WTC11 (cell line): Measurements from ENCODE around the gene DYRK1A. TPM values are rescaled to one million over a fixed set of nuclear protein-coding genes. Genes with fewer than 3 reads are reported as not detected.

Source experiments
- ATAC-seq: fragments of 200-7000 bp; cut with Tn5 transposase; 2 replicates; pipeline ENCODE4 v1.10.0; 2021; ENCODE audit warnings: mild to moderate bottlenecking, moderate library complexity
- CTCF ChIA-PET: fragments of 300-600 bp; sonication (Branson Sonifier 250); formaldehyde crosslinking; loops from one replicate; lab custom pipeline; 2021; ENCODE audit warnings: antibody characterized with exemption; lab: Charles Lee
- POLR2A ChIA-PET: fragments of 350-600 bp; sonication (Branson Sonifier 250); formaldehyde crosslinking; loops from one replicate; lab custom pipeline; 2021; ENCODE audit warnings: antibody characterized with exemption; lab: Charles Lee
- DNase-seq: peaks from one replicate; pipeline ENCODE4 v3.0.0; 2021; ENCODE audit warnings: low spot score
- H3K27ac Mint-ChIP-seq: 2 replicates; pipeline ENCODE4 v1.8.0; 2021; ENCODE audit warnings: mixed read lengths
- H3K27me3 Mint-ChIP-seq: 2 replicates; pipeline ENCODE4 v1.8.0; 2021; ENCODE audit warnings: low read depth, mild to moderate bottlenecking, moderate library complexity, mixed read lengths
- H3K36me3 Mint-ChIP-seq: 2 replicates; pipeline ENCODE4 v1.8.0; 2021; ENCODE audit warnings: mixed read lengths
- H3K4me1 Mint-ChIP-seq: 2 replicates; pipeline ENCODE4 v1.8.0; 2022; ENCODE audit warnings: mixed read lengths
- H3K4me3 Mint-ChIP-seq: 2 replicates; pipeline ENCODE4 v1.8.0; 2021; ENCODE audit warnings: mild to moderate bottlenecking, moderate library complexity, mixed read lengths
- H3K9me3 Mint-ChIP-seq: 2 replicates; pipeline ENCODE4 v1.8.0; 2021; ENCODE audit warnings: mixed read lengths
- ATF2 ChIP-seq: sonication (generic); formaldehyde crosslinking; IDR thresholded peaks from 2 replicates; pipeline ENCODE4 v1.8.1; 2022; ENCODE audit warnings: low read depth, missing genetic modification reagents, borderline replicate concordance
- CREB1 ChIP-seq: sonication (generic); formaldehyde crosslinking; IDR thresholded peaks from 2 replicates; pipeline ENCODE4 v1.8.0; 2023; ENCODE audit warnings: mild to moderate bottlenecking, missing genetic modification reagents
- FOXK1 ChIP-seq: sonication (generic); formaldehyde crosslinking; IDR thresholded peaks from 2 replicates; pipeline ENCODE4 v1.8.0; 2022; ENCODE audit warnings: mild to moderate bottlenecking, moderate library complexity, missing genetic modification reagents
- FOXP1 ChIP-seq: sonication (generic); formaldehyde crosslinking; IDR thresholded peaks from 2 replicates; pipeline ENCODE4 v1.8.0; 2022; ENCODE audit warnings: missing genetic modification reagents, mild to moderate bottlenecking, moderate library complexity, borderline replicate concordance
- HMGXB4 ChIP-seq: sonication (generic); formaldehyde crosslinking; IDR thresholded peaks from 2 replicates; pipeline ENCODE4 v1.8.1; 2023; ENCODE audit warnings: mild to moderate bottlenecking, moderate library complexity, missing genetic modification reagents
- MXD4 ChIP-seq: fragments of 250-450 bp; sonication (Bioruptor Pico); IDR thresholded peaks from 2 replicates; pipeline ENCODE4 v1.8.0; 2021; ENCODE audit warnings: mild to moderate bottlenecking, moderate library complexity, borderline replicate concordance
- NFE2L1 ChIP-seq: sonication (generic); formaldehyde crosslinking; IDR thresholded peaks from 2 replicates; pipeline ENCODE4 v1.8.1; 2023; ENCODE audit warnings: missing genetic modification reagents
- NFYB ChIP-seq: sonication (generic); formaldehyde crosslinking; conservative IDR thresholded peaks from 2 replicates; pipeline ENCODE4 v1.8.0; 2022; ENCODE audit warnings: low read depth, missing genetic modification reagents
- OVOL2 ChIP-seq: fragments of 250-450 bp; sonication (Bioruptor Pico); IDR thresholded peaks from 2 replicates; pipeline ENCODE4 v1.9.0; 2021; ENCODE audit warnings: mild to moderate bottlenecking, borderline replicate concordance
- RELA ChIP-seq: sonication (generic); formaldehyde crosslinking; IDR thresholded peaks from 2 replicates; pipeline ENCODE4 v1.8.1; 2022; ENCODE audit warnings: missing genetic modification reagents, mild to moderate bottlenecking, borderline replicate concordance
- SMAD3 ChIP-seq: sonication (generic); formaldehyde crosslinking; IDR thresholded peaks from 2 replicates; pipeline ENCODE4 v1.8.0; 2022; ENCODE audit warnings: missing genetic modification reagents, mild to moderate bottlenecking, borderline replicate concordance
- SMAD4 ChIP-seq: sonication (generic); formaldehyde crosslinking; IDR thresholded peaks from 2 replicates; pipeline ENCODE4 v1.8.0; 2022; ENCODE audit warnings: mild to moderate bottlenecking, missing genetic modification reagents
- TP53 ChIP-seq: sonication (generic); formaldehyde crosslinking; IDR thresholded peaks from 2 replicates; pipeline ENCODE4 v1.8.1; 2023; ENCODE audit warnings: mild to moderate bottlenecking, missing genetic modification reagents
- ZNF219 ChIP-seq: sonication (generic); formaldehyde crosslinking; IDR thresholded peaks from 2 replicates; pipeline ENCODE4 v1.8.0; 2023; ENCODE audit warnings: missing genetic modification reagents, mild to moderate bottlenecking, borderline replicate concordance
- ZNF232 ChIP-seq: sonication (generic); formaldehyde crosslinking; IDR thresholded peaks from 2 replicates; pipeline ENCODE4 v1.8.0; 2022; ENCODE audit warnings: mild to moderate bottlenecking, missing genetic modification reagents
- ZNF423 ChIP-seq: fragments of 250-450 bp; sonication (Bioruptor Pico); IDR thresholded peaks from 2 replicates; pipeline ENCODE4 v2.1.2; 2022; ENCODE audit warnings: mild to moderate bottlenecking, moderate library complexity
- ZNF425 ChIP-seq: fragments of 250-450 bp; sonication (Bioruptor Pico); conservative IDR thresholded peaks from 2 replicates; pipeline ENCODE4 v1.9.0; 2021; ENCODE audit warnings: mild to moderate bottlenecking
- ZNF671 ChIP-seq: fragments of 250-450 bp; sonication (Bioruptor Pico); IDR thresholded peaks from 2 replicates; pipeline ENCODE4 v1.8.0; 2021; ENCODE audit warnings: mild to moderate bottlenecking
- total RNA-seq: library from RNA; stranded (reverse); gene quantifications from 3 replicates; pipeline ENCODE4 v1.2.3, GENCODE V29; 2021
- TF ChIP-seq, protein P1 (sequence below): sonication (generic); formaldehyde crosslinking; IDR thresholded peaks from 2 replicates; pipeline ENCODE4 v1.8.0; 2023; ENCODE audit warnings: missing genetic modification reagents
- TF ChIP-seq, protein P2 (sequence below): sonication (generic); formaldehyde crosslinking; IDR thresholded peaks from 2 replicates; pipeline ENCODE4 v1.8.1; 2023; ENCODE audit warnings: mild to moderate bottlenecking, missing genetic modification reagents
- TF ChIP-seq, protein P3 (sequence below): sonication (generic); formaldehyde crosslinking; IDR thresholded peaks from 2 replicates; pipeline ENCODE4 v1.8.0; 2022; ENCODE audit warnings: mild to moderate bottlenecking, missing genetic modification reagents

Gene DYRK1A
- total RNA-seq, 1 experiment from 2014 or later, result 56.5 TPM

DNA sequence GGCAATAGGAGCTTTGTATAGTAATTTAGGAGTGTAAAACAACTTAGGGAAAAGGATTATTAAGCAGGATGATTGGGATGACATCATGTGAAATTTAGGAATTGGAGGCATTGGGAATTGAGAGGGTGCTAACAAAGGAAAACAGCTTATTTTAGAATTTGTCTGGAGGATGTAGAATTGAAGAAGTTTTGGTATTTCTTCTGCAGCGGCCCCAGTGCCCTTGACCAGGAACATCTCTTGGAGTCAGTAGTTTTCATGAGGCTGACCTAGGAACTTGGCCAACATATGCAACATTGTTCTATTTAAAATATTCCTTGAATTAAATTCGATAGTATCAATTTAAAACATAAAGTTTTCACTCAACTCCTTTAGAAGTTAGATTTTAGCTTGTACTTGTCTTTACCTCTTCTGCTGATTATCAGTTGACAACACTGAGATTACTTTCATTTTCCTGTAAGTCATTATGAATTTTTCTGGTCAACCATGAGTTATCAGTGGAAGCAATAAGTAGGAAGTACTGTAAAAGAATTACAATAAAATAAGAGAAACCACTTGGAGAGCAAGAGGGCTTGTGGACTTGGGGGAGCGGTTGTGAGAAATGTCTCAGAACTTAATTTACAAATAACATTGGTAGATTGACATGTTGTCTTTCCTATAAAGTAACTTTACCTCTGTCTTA is 52.8 kb downstream of the DYRK1A start:
- no peak overlapping the region for H3K4me3 Mint-ChIP-seq
- H3K4me1 Mint-ChIP-seq, result peaks cover 64% of the 10 kb centered on the region
- no peaks in the 10 kb centered on the region for H3K27me3 Mint-ChIP-seq
- H3K9me3 Mint-ChIP-seq, result no peaks in the 10 kb centered on the region
- ATAC-seq (no peak), DNase-seq (no peak)
- TF ChIP-seq ZNF423 (no peak), CREB1 (CRISPR knock-in tag) (no peak), SMAD3 (no peak)
- TF ChIP-seq, protein P1, sequence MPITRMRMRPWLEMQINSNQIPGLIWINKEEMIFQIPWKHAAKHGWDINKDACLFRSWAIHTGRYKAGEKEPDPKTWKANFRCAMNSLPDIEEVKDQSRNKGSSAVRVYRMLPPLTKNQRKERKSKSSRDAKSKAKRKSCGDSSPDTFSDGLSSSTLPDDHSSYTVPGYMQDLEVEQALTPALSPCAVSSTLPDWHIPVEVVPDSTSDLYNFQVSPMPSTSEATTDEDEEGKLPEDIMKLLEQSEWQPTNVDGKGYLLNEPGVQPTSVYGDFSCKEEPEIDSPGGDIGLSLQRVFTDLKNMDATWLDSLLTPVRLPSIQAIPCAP (CRISPR knock-in tag), result no peak
- TF ChIP-seq, all 79 proteins: peak for 0
- POLR2A ChIA-PET, result interaction anchor here (0.8 kb wide), 1 partner anchor 11 kb away, joined by 3 read pairs; no protein-coding TSS in a partner anchor
- H3K36me3 Mint-ChIP-seq, result no peaks in the 10 kb centered on the region
- peak overlapping the region; percentile 51; the same call in 1 of the 2 replicates for H3K27ac Mint-ChIP-seq
- CTCF ChIA-PET, result no interaction called here

DNA sequence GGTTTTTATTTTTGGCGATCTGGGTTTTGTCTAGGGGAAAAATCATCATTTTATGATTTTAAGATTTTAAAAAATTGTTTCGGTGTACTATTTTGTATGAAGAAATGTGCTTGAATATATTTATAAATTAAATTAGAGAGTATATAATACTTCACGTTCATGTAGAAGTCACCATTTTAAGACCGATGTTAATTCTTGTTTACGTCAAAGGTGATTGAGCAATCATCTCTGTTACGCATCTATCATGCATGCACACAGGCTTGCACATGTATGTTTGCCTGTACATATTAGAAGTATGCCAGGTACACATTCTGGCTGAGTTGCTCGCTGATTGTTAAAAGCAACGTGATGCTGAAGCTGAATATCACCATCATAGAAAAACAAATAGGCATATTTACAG is 54.7 kb downstream of the DYRK1A start:
- POLR2A ChIA-PET, result no interaction called here
- H3K4me1 Mint-ChIP-seq, result peaks cover 49% of the 10 kb centered on the region
- CTCF ChIA-PET, result no interaction called here
- DNase-seq (no peak), ATAC-seq (no peak)
- H3K4me3 Mint-ChIP-seq, result no peak overlapping the region
- H3K36me3 Mint-ChIP-seq, result peaks cover 9% of the 10 kb centered on the region
- no peak for TF ChIP-seq SMAD3
- TF ChIP-seq, protein P2, sequence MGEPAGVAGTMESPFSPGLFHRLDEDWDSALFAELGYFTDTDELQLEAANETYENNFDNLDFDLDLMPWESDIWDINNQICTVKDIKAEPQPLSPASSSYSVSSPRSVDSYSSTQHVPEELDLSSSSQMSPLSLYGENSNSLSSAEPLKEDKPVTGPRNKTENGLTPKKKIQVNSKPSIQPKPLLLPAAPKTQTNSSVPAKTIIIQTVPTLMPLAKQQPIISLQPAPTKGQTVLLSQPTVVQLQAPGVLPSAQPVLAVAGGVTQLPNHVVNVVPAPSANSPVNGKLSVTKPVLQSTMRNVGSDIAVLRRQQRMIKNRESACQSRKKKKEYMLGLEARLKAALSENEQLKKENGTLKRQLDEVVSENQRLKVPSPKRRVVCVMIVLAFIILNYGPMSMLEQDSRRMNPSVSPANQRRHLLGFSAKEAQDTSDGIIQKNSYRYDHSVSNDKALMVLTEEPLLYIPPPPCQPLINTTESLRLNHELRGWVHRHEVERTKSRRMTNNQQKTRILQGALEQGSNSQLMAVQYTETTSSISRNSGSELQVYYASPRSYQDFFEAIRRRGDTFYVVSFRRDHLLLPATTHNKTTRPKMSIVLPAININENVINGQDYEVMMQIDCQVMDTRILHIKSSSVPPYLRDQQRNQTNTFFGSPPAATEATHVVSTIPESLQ (CRISPR knock-in tag), result no peak
- TF ChIP-seq NFE2L1 (CRISPR knock-in tag), result no peak
- TF ChIP-seq, protein P3, sequence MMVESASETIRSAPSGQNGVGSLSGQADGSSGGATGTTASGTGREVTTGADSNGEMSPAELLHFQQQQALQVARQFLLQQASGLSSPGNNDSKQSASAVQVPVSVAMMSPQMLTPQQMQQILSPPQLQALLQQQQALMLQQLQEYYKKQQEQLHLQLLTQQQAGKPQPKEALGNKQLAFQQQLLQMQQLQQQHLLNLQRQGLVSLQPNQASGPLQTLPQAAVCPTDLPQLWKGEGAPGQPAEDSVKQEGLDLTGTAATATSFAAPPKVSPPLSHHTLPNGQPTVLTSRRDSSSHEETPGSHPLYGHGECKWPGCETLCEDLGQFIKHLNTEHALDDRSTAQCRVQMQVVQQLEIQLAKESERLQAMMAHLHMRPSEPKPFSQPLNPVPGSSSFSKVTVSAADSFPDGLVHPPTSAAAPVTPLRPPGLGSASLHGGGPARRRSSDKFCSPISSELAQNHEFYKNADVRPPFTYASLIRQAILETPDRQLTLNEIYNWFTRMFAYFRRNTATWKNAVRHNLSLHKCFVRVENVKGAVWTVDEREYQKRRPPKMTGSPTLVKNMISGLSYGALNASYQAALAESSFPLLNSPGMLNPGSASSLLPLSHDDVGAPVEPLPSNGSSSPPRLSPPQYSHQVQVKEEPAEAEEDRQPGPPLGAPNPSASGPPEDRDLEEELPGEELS (CRISPR knock-in tag), result no peak
- TF ChIP-seq MXD4, result no peak
- TF ChIP-seq RELA (CRISPR knock-in tag), result no peak
- no peak overlapping the region for H3K27ac Mint-ChIP-seq
- H3K9me3 Mint-ChIP-seq, result peaks cover 9% of the 10 kb centered on the region
- no peaks in the 10 kb centered on the region for H3K27me3 Mint-ChIP-seq

- DNase-seq, result no peak
- no peaks in the 10 kb centered on the region for H3K27me3 Mint-ChIP-seq
- ATAC-seq, result no peak
- ChIA-PET CTCF (interaction anchor here (0.5 kb wide), 1 partner anchor 524 kb away, joined by 3 read pairs; no protein-coding TSS in a partner anchor), POLR2A (no interaction called here)
- no peak overlapping the region for H3K4me3 Mint-ChIP-seq
- H3K9me3 Mint-ChIP-seq, result peaks cover 10% of the 10 kb centered on the region
- H3K36me3 Mint-ChIP-seq, result peaks cover 13% of the 10 kb centered on the region
- H3K4me1 Mint-ChIP-seq, result peaks cover 50% of the 10 kb centered on the region
- peak overlapping the region; percentile 48; the same call in 1 of the 2 replicates for H3K27ac Mint-ChIP-seq
- TF ChIP-seq OVOL2 (no peak), ZNF671 (CRISPR knock-in tag) (no peak), TP53 (CRISPR knock-in tag) (no peak), ZNF232 (no peak), ZNF425 (CRISPR knock-in tag) (no peak), NFYB (CRISPR knock-in tag) (no peak), ZNF219 (no peak), SMAD4 (CRISPR knock-in tag) (no peak), FOXK1 (CRISPR knock-in tag) (no peak), FOXP1 (CRISPR knock-in tag) (no peak), HMGXB4 (CRISPR knock-in tag) (no peak), ATF2 (CRISPR knock-in tag) (no peak)
- TF ChIP-seq, protein P1 (CRISPR knock-in tag), result no peak
Measured at GRCh38 chr21:37422382-37422781, 55.8 kb downstream of the DYRK1A start.
